H9 (cell line): Measurements from ENCODE around the gene IFT81. TPM values are rescaled to one million over a fixed set of nuclear protein-coding genes. Genes with fewer than 3 reads are reported as not detected.
"Not testable (repeated sequence)": the region's sequence is repeated elsewhere in the genome, so short reads cannot be mapped to it uniquely, and the experiment has no call there.

Source experiments
- DNase-seq: peaks from one replicate; pipeline ENCODE4 v3.0.0-alpha.2; 2017
- H2AFZ ChIP-seq: one replicate; pipeline ENCODE4 v1.6.1; 2013; ENCODE audit warnings: mild to moderate bottlenecking, low read length, control low read depth, moderate library complexity
- H2AK5ac ChIP-seq: 2 replicates; pipeline ENCODE4 v1.6.1; 2013; ENCODE audit warnings: low read length, control low read depth, mixed read lengths; ENCODE audit not compliant: insufficient read length
- H2BK120ac ChIP-seq: one replicate; pipeline ENCODE4 v1.6.1; 2013; ENCODE audit warnings: low read depth, mild to moderate bottlenecking, low read length, control low read depth, inconsistent platforms; ENCODE audit not compliant: poor library complexity, severe bottlenecking
- H2BK12ac ChIP-seq: 2 replicates; pipeline ENCODE4 v1.6.1; 2013; ENCODE audit warnings: low read length, control low read depth, mixed read lengths, low read depth; ENCODE audit not compliant: insufficient read length
- H2BK15ac ChIP-seq: 2 replicates; pipeline ENCODE4 v1.6.1; 2013; ENCODE audit warnings: low read depth, low read length, control low read depth
- H2BK20ac ChIP-seq: one replicate; pipeline ENCODE4 v1.6.1; 2013; ENCODE audit warnings: low read depth, mild to moderate bottlenecking, low read length, control low read depth, inconsistent platforms; ENCODE audit not compliant: poor library complexity, severe bottlenecking
- H2BK5ac ChIP-seq: 2 replicates; pipeline ENCODE4 v1.6.1; 2013; ENCODE audit warnings: low read length, control low read depth, mixed read lengths; ENCODE audit not compliant: insufficient read length
- H3K14ac ChIP-seq: 2 replicates; pipeline ENCODE4 v1.6.1; 2013; ENCODE audit warnings: low read length, control low read depth; ENCODE audit not compliant: insufficient read depth
- H3K18ac ChIP-seq: 2 replicates; pipeline ENCODE4 v1.6.1; 2013; ENCODE audit warnings: low read depth, mild to moderate bottlenecking, mixed read lengths, low read length, control low read depth; ENCODE audit not compliant: insufficient read length
- H3K23ac ChIP-seq: 2 replicates; pipeline ENCODE4 v1.6.1; 2013; ENCODE audit warnings: low read length, control low read depth, mixed read lengths, low read depth; ENCODE audit not compliant: insufficient read length
- H3K23me2 ChIP-seq: 2 replicates; pipeline ENCODE4 v1.6.1; 2013; ENCODE audit warnings: low read depth, mild to moderate bottlenecking, mixed read lengths, low read length, control low read depth; ENCODE audit not compliant: insufficient read length, poor library complexity, severe bottlenecking
- H3K27ac ChIP-seq: 2 replicates; pipeline ENCODE4 v1.5.1; 2013; ENCODE audit warnings: low read length, control low read depth, mixed read lengths, low read depth; ENCODE audit not compliant: insufficient read length
- H3K27me3 ChIP-seq: 2 replicates; pipeline ENCODE4 v1.6.1; 2013; ENCODE audit warnings: low read length, control low read depth, inconsistent platforms; ENCODE audit not compliant: insufficient read depth
- H3K4ac ChIP-seq: 2 replicates; pipeline ENCODE4 v1.6.1; 2013; ENCODE audit warnings: low read depth, mild to moderate bottlenecking, control low read depth, inconsistent platforms, low read length, moderate library complexity
- H3K4me1 ChIP-seq: 2 replicates; pipeline ENCODE4 v1.6.1; 2013; ENCODE audit warnings: low read length, control low read depth, inconsistent platforms; ENCODE audit not compliant: insufficient read depth
- H3K4me2 ChIP-seq: 2 replicates; pipeline ENCODE4 v1.6.1; 2013; ENCODE audit warnings: low read length, control low read depth, mixed read lengths; ENCODE audit not compliant: insufficient read length, insufficient read depth
- H3K56ac ChIP-seq: 2 replicates; pipeline ENCODE4 v1.6.1; 2013; ENCODE audit warnings: low read depth, mild to moderate bottlenecking, mixed read lengths, low read length, control low read depth; ENCODE audit not compliant: insufficient read length
- H3K79me1 ChIP-seq: 2 replicates; pipeline ENCODE4 v1.6.1; 2013; ENCODE audit warnings: low read depth, mild to moderate bottlenecking, moderate library complexity, low read length, control low read depth, inconsistent platforms; ENCODE audit not compliant: insufficient read depth, poor library complexity, severe bottlenecking
- H3K79me2 ChIP-seq: 2 replicates; pipeline ENCODE4 v1.6.1; 2013; ENCODE audit warnings: low read length, control low read depth, inconsistent platforms; ENCODE audit not compliant: insufficient read depth
- H3K9ac ChIP-seq: 2 replicates; pipeline ENCODE4 v1.6.1; 2013; ENCODE audit warnings: low read length, control low read depth, mixed read lengths; ENCODE audit not compliant: insufficient read length; ENCODE audit errors: extremely low read depth
- H3K9me3 ChIP-seq: one replicate; pipeline ENCODE4 v1.6.1; 2013; ENCODE audit warnings: low read depth, low read length, inconsistent platforms; ENCODE audit not compliant: control insufficient read depth
- H3T11ph ChIP-seq: one replicate; pipeline ENCODE4 v1.6.1; 2013; ENCODE audit warnings: mild to moderate bottlenecking, low read length, control low read depth, inconsistent platforms
- H4K20me1 ChIP-seq: one replicate; pipeline ENCODE4 v1.6.1; 2013; ENCODE audit not compliant: control insufficient read depth, insufficient read length, insufficient read depth
- H4K5ac ChIP-seq: 2 replicates; pipeline ENCODE4 v1.6.1; 2013; ENCODE audit warnings: low read depth, mild to moderate bottlenecking, mixed read lengths, low read length, control low read depth; ENCODE audit not compliant: insufficient read length
- H4K8ac ChIP-seq: replicated peaks from 2 replicates; pipeline ENCODE4 v1.6.1; 2013; ENCODE audit warnings: low read length, control low read depth, mixed read lengths, low read depth; ENCODE audit not compliant: insufficient read length
- H4K91ac ChIP-seq: 2 replicates; pipeline ENCODE4 v1.6.1; 2013; ENCODE audit warnings: low read depth, mild to moderate bottlenecking, moderate library complexity, mixed read lengths, low read length, control low read depth; ENCODE audit not compliant: insufficient read length
- H3K27ac Mint-ChIP-seq, 3 experiments: 2 replicates in 2 of 3; 3 replicates in 1 of 3; pipeline ENCODE4 v1.8.0; 2020 to 2021; ENCODE audit warnings: mixed read lengths in 3 of 3, mild to moderate bottlenecking in 1 of 3, moderate library complexity in 1 of 3
- H3K27me3 Mint-ChIP-seq: 2 replicates; pipeline ENCODE4 v1.8.0; 2021; ENCODE audit warnings: low read depth, mild to moderate bottlenecking, moderate library complexity, mixed read lengths
- H3K36me3 Mint-ChIP-seq, 3 experiments: 2 replicates in 2 of 3; 3 replicates in 1 of 3; pipeline ENCODE4 v1.8.0; 2020 to 2021; ENCODE audit warnings: low read depth in 3 of 3, mixed read lengths in 3 of 3; ENCODE audit not compliant: insufficient read depth in 1 of 3
- H3K4me1 Mint-ChIP-seq, 2 experiments: 2 replicates each; pipeline ENCODE4 v1.8.0; 2020; ENCODE audit warnings: mixed read lengths in 2 of 2
- H3K4me3 Mint-ChIP-seq, 2 experiments: 2 replicates in 1 of 2; 3 replicates in 1 of 2; pipeline ENCODE4 v1.8.0; 2020 to 2021; ENCODE audit warnings: mild to moderate bottlenecking in 2 of 2, mixed read lengths in 2 of 2, moderate library complexity in 1 of 2
- H3K9me3 Mint-ChIP-seq, 2 experiments: 2 replicates in 1 of 2; 3 replicates in 1 of 2; pipeline ENCODE4 v1.8.0; 2020; ENCODE audit warnings: mild to moderate bottlenecking in 2 of 2, mixed read lengths in 2 of 2, moderate library complexity in 1 of 2
- CTCF ChIP-seq: fragments of 200-600 bp; sonication (generic); conservative IDR thresholded peaks from 3 replicates; pipeline ENCODE4 v1.8.0; 2021; ENCODE audit warnings: antibody characterized with exemption, mild to moderate bottlenecking
- WGBS: extraction: QIAGEN DNeasy Blood & Tissue Kit; methylation state at CpG from one replicate; pipeline ENCODE4 v1.1.7; 2013; ENCODE audit warnings: missing lambda C conversion rate, low lambda C conversion rate, mixed read lengths; ENCODE audit not compliant: insufficient read length; ENCODE audit errors: extremely low coverage; 5-methylcytosine and 5-hydroxymethylcytosine counted together
- total RNA-seq: library from RNA; stranded (reverse); gene quantifications from 2 replicates; pipeline ENCODE4 v1.2.1, GENCODE V29; 2021

Gene IFT81
- total RNA-seq, 1 experiment from 2014 or later: 9.3 TPM

GRCh38 chr12:110205931-110206330 is 81.8 kb downstream of the IFT81 start:
- no peak overlapping the region for H2BK15ac ChIP-seq
- no peaks in the 10 kb centered on the region for H3K4me1 Mint-ChIP-seq

GRCh38 chr12:110211639-110212536 is 87.7 kb downstream of the IFT81 start:
- not testable (repeated sequence) for H4K5ac ChIP-seq, H3K4me3 Mint-ChIP-seq, H3K4me2 ChIP-seq, H3K18ac ChIP-seq, H3K27ac Mint-ChIP-seq, H3K4ac ChIP-seq, H3K4me1 ChIP-seq, H2BK15ac ChIP-seq, H2BK120ac ChIP-seq, H3K79me2 ChIP-seq, H2AK5ac ChIP-seq, H3K23me2 ChIP-seq, H3T11ph ChIP-seq, H2BK5ac ChIP-seq, H3K4me1 Mint-ChIP-seq, H3K9me3 ChIP-seq, H4K20me1 ChIP-seq, H2BK12ac ChIP-seq, H2AFZ ChIP-seq, H3K27ac ChIP-seq, H3K23ac ChIP-seq, H4K8ac ChIP-seq, H3K27me3 Mint-ChIP-seq, DNase-seq, H2BK20ac ChIP-seq, H3K79me1 ChIP-seq, H3K9ac ChIP-seq, H3K56ac ChIP-seq, H3K9me3 Mint-ChIP-seq, H3K27me3 ChIP-seq, H3K14ac ChIP-seq, H4K91ac ChIP-seq
- WGBS: no CpG with 5 or more reads among the region's 10 CpGs
- H3K36me3 Mint-ChIP-seq: peaks cover 6 to 12% (median 10%) of the 10 kb centered on the region in 3 experiments; a peak in 5 of 7 replicates

More at GRCh38 chr12:110205931-110206330, 81.8 kb downstream of the IFT81 start:
- no peak overlapping the region for H3T11ph ChIP-seq
- no peaks in the 10 kb centered on the region for H3K23me2 ChIP-seq
- no peak overlapping the region for H3K18ac ChIP-seq
- H2AFZ ChIP-seq: no peak overlapping the region
- Mint-ChIP-seq H3K4me3 (no peak overlapping the region), H3K36me3 (peaks cover 0 to 3% (median 0%) of the 10 kb centered on the region in 3 experiments; a peak in 2 of 7 replicates), H3K27me3 (no peaks in the 10 kb centered on the region), H3K27ac (no peak overlapping the region), H3K9me3 (no peaks in the 10 kb centered on the region)
- no peak overlapping the region for H2BK120ac ChIP-seq
- no peaks in the 10 kb centered on the region for H4K20me1 ChIP-seq
- no CpG with 5 or more reads among the region's 2 CpGs for WGBS
- H2BK20ac ChIP-seq: no peak overlapping the region
- no peak overlapping the region for H3K27ac ChIP-seq
- H3K4ac ChIP-seq: no peak overlapping the region
- DNase-seq: no peak
- H4K8ac ChIP-seq: no peak overlapping the region
- H3K4me2 ChIP-seq: no peak overlapping the region
- H3K56ac ChIP-seq: no peak overlapping the region
- H3K27me3 ChIP-seq: no peaks in the 10 kb centered on the region
- no peaks in the 10 kb centered on the region for H3K79me1 ChIP-seq
- no peaks in the 10 kb centered on the region for H3K9me3 ChIP-seq
- H3K14ac ChIP-seq: no peak overlapping the region
- H3K79me2 ChIP-seq: no peaks in the 10 kb centered on the region
- no peaks in the 10 kb centered on the region for H3K4me1 ChIP-seq
- no peak overlapping the region for H2BK5ac ChIP-seq
- H2BK12ac ChIP-seq: no peak overlapping the region
- TF ChIP-seq CTCF: no peak
- H2AK5ac ChIP-seq: no peak overlapping the region
- no peak overlapping the region for H3K23ac ChIP-seq
- no peak overlapping the region for H4K91ac ChIP-seq
- H4K5ac ChIP-seq: no peak overlapping the region
- no peak overlapping the region for H3K9ac ChIP-seq
